ENCODE data around the gene XPO6.
A peak's percentile ranks its signal among the peaks of the same experiment; 100 is the strongest.

XPO6 gene

DNA sequence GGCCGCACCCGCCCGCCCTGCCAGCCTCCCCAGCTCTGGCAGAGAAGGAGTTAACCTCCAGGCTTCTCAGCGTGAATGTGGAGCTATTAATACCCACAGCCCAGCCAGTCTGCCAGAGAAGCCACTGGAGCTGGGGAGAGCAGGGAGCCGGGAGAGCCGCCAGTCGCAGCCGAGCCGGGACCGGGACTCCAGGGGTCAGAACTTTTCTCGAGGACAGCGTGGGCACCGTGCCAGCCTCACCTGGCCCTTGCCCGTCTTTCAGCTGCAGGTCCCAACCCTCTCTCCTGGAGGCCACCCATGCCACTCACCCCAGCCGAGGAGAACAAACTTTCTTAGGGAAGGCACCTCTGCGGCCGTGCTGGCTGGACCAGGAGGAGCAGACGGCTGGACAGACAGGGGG is 46.8 kb upstream of the XPO6 start:
- H3K9me3 ChIP-seq (ENCODE audit: control insufficient read depth, insufficient read depth, low read depth, low read length): no peaks in the 10 kb centered on the region
- H3K4me3 ChIP-seq (ENCODE audit: low read depth, low read length): no peak overlapping the region
- H3K27ac ChIP-seq (ENCODE audit: extremely low read depth, low read depth, low read length): no peak overlapping the region
- CTCF ChIA-PET: no interaction called here
- no peaks in the 10 kb centered on the region for H3K36me3 ChIP-seq (ENCODE audit: control insufficient read depth in 2 of 2, insufficient read depth in 1 of 2, low read length in 2 of 2)
- TF ChIP-seq ZNF16 (tag by site-specific recombination; IDR thresholded peaks at IDR 0.05; ENCODE audit: low read depth) (no peak), KLF16 (tag by site-specific recombination; IDR thresholded peaks at IDR 0.05) (no peak), CTCF (tag by site-specific recombination; IDR thresholded peaks at IDR 0.05) (no peak), KLF8 (tag by site-specific recombination; IDR thresholded peaks at IDR 0.05) (no peak), ZNF391 (tag by site-specific recombination; IDR thresholded peaks at IDR 0.05; ENCODE audit: borderline replicate concordance, low read depth) (no peak), ZIC2 (tag by site-specific recombination; IDR thresholded peaks at IDR 0.05) (peak; percentile 24; the same call in 1 of the 2 replicates)
- TF ChIP-seq, protein P1, sequence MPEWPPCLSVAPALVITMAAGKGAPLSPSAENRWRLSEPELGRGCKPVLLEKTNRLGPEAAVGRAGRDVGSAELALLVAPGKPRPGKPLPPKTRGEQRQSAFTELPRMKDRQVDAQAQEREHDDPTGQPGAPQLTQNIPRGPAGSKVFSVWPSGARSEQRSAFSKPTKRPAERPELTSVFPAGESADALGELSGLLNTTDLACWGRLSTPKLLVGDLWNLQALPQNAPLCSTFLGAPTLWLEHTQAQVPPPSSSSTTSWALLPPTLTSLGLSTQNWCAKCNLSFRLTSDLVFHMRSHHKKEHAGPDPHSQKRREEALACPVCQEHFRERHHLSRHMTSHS (tag by site-specific recombination; IDR thresholded peaks at IDR 0.05): no peak
- POLR2A ChIA-PET: no interaction called here
- no peaks in the 10 kb centered on the region for H3K4me1 ChIP-seq (ENCODE audit: control insufficient read depth, insufficient read depth, low read length)

DNA sequence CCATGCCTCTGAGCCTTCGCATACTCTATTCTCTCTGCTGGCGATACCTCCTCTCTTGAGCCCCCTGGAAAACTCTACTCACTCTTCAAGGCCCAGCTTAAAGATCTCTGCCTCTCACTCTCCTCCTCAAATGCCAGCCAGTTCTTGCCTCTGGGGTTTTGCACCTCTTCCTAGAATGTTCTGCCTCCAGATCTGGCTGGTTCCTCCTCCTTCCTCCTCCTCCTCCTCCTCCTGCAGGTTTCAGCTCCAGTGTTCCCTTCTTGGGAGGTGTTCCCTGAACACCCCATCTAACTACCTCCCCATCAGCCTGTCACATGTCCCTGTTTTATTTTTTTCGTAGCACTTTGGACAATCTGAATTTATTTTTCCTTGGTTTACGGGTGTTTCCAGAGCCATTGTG is 45.5 kb upstream of the XPO6 start:
- ChIA-PET POLR2A (no interaction called here), CTCF (interaction anchor here (0.8 to 1.5 kb wide), 2 partner anchors 20 to 26 kb away, joined by 3 to 6 read pairs; no protein-coding TSS in a partner anchor)

DNA sequence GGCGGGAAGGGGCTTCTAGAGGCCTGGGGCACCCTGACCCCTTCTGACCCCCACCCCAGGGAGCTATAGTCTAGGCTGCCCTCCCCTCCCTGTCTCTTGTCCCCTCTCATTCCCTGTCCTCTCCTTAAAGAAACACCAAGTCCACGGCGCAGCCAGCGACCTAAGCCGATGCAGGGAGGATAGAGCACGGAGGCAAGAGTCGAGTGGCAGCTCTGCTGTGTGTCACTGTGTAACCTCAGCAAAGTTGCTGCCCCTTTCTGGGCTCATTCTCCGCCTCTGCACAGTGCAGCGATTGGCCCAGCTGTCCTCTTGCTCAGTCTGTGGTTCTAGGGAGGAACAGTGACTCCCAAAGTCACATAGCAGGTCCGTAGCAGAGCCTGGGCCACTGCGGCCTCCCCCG is 44.1 kb upstream of the XPO6 start:
- CTCF ChIA-PET: no interaction called here
- Histone ChIP-seq H3K36me3 (ENCODE audit: control insufficient read depth in 2 of 2, insufficient read depth in 1 of 2, low read length in 2 of 2) (no peaks in the 10 kb centered on the region), H3K4me3 (ENCODE audit: low read depth, low read length) (no peak overlapping the region), H3K4me1 (ENCODE audit: control insufficient read depth, insufficient read depth, low read length) (no peaks in the 10 kb centered on the region), H3K9me3 (ENCODE audit: control insufficient read depth, insufficient read depth, low read depth, low read length) (no peaks in the 10 kb centered on the region; the same call in 1 of the 2 replicates), H3K27ac (ENCODE audit: extremely low read depth, low read depth, low read length) (no peak overlapping the region)
- POLR2A ChIA-PET: no interaction called here
- TF ChIP-seq, protein P2, sequence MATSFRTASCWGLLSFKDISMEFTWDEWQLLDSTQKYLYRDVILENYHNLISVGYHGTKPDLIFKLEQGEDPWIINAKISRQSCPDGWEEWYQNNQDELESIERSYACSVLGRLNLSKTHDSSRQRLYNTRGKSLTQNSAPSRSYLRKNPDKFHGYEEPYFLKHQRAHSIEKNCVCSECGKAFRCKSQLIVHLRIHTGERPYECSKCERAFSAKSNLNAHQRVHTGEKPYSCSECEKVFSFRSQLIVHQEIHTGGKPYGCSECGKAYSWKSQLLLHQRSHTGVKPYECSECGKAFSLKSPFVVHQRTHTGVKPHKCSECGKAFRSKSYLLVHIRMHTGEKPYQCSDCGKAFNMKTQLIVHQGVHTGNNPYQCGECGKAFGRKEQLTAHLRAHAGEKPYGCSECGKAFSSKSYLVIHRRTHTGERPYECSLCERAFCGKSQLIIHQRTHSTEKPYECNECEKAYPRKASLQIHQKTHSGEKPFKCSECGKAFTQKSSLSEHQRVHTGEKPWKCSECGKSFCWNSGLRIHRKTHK (tag by site-specific recombination; IDR thresholded peaks at IDR 0.05): no peak
- TF ChIP-seq KLF1 (tag by site-specific recombination; IDR thresholded peaks at IDR 0.05) (no peak), ZNF362 (tag by site-specific recombination; IDR thresholded peaks at IDR 0.05) (no peak), ZBTB44 (tag by site-specific recombination; IDR thresholded peaks at IDR 0.05) (no peak), ZNF501 (tag by site-specific recombination; IDR thresholded peaks at IDR 0.05) (no peak), SCRT2 (tag by site-specific recombination; IDR thresholded peaks at IDR 0.05) (no peak), ZNF239 (tag by site-specific recombination; IDR thresholded peaks at IDR 0.05) (no peak), ZNF610 (tag by site-specific recombination; IDR thresholded peaks at IDR 0.05; ENCODE audit: borderline replicate concordance) (no peak)
- TF ChIP-seq, protein P3, sequence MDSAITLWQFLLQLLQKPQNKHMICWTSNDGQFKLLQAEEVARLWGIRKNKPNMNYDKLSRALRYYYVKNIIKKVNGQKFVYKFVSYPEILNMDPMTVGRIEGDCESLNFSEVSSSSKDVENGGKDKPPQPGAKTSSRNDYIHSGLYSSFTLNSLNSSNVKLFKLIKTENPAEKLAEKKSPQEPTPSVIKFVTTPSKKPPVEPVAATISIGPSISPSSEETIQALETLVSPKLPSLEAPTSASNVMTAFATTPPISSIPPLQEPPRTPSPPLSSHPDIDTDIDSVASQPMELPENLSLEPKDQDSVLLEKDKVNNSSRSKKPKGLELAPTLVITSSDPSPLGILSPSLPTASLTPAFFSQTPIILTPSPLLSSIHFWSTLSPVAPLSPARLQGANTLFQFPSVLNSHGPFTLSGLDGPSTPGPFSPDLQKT (IDR thresholded peaks at IDR 0.05; ENCODE audit: borderline replicate concordance, low read depth, low read length): no peak
- TF ChIP-seq, protein P4, sequence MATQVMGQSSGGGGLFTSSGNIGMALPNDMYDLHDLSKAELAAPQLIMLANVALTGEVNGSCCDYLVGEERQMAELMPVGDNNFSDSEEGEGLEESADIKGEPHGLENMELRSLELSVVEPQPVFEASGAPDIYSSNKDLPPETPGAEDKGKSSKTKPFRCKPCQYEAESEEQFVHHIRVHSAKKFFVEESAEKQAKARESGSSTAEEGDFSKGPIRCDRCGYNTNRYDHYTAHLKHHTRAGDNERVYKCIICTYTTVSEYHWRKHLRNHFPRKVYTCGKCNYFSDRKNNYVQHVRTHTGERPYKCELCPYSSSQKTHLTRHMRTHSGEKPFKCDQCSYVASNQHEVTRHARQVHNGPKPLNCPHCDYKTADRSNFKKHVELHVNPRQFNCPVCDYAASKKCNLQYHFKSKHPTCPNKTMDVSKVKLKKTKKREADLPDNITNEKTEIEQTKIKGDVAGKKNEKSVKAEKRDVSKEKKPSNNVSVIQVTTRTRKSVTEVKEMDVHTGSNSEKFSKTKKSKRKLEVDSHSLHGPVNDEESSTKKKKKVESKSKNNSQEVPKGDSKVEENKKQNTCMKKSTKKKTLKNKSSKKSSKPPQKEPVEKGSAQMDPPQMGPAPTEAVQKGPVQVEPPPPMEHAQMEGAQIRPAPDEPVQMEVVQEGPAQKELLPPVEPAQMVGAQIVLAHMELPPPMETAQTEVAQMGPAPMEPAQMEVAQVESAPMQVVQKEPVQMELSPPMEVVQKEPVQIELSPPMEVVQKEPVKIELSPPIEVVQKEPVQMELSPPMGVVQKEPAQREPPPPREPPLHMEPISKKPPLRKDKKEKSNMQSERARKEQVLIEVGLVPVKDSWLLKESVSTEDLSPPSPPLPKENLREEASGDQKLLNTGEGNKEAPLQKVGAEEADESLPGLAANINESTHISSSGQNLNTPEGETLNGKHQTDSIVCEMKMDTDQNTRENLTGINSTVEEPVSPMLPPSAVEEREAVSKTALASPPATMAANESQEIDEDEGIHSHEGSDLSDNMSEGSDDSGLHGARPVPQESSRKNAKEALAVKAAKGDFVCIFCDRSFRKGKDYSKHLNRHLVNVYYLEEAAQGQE (tag by site-specific recombination; IDR thresholded peaks at IDR 0.05): no peak

More for the DNA sequence above, 45.5 kb upstream of the XPO6 start:
- Histone ChIP-seq H3K36me3 (ENCODE audit: control insufficient read depth in 2 of 2, insufficient read depth in 1 of 2, low read length in 2 of 2) (no peaks in the 10 kb centered on the region), H3K27ac (ENCODE audit: extremely low read depth, low read depth, low read length) (no peak overlapping the region), H3K9me3 (ENCODE audit: control insufficient read depth, insufficient read depth, low read depth, low read length) (no peaks in the 10 kb centered on the region; the same call in 1 of the 2 replicates), H3K4me1 (ENCODE audit: control insufficient read depth, insufficient read depth, low read length) (no peaks in the 10 kb centered on the region), H3K4me3 (ENCODE audit: low read depth, low read length) (no peak overlapping the region)
- 0 out of 2 replicates have a peak, but pooled peaks have one; percentile 34 for TF ChIP-seq EGR2 (tag by site-specific recombination; IDR thresholded peaks at IDR 0.05; ENCODE audit: low read depth)
- TF ChIP-seq, protein P1 (tag by site-specific recombination; IDR thresholded peaks at IDR 0.05): no peak

Measured in HEK293 (cell line).